Activated CD8-positive, alpha-beta T cell treated with anti-CD3 and anti-CD28 coated beads for 36 hours (primary cell): ENCODE measurements around the gene SYNE2. TPM values are rescaled to one million over a fixed set of nuclear protein-coding genes. Genes with fewer than 3 reads are reported as not detected.

Experiments used
- ATAC-seq: fragments of 200-7000 bp; cut with Tn5 transposase; one replicate; pipeline ENCODE4 v1.10.0; 2021; ENCODE audit warnings: mild to moderate bottlenecking, moderate library complexity
- CTCF ChIA-PET: fragments of 350-600 bp; sonication (Branson Sonifier 250); formaldehyde crosslinking; loops from one replicate; lab custom pipeline; 2021; ENCODE audit warnings: antibody characterized with exemption; lab: Charles Lee
- POLR2A ChIA-PET: fragments of 350-600 bp; sonication (Branson Sonifier 250); formaldehyde crosslinking; loops from one replicate; lab custom pipeline; 2021; ENCODE audit warnings: antibody characterized with exemption; lab: Charles Lee
- DNase-seq: peaks from one replicate; pipeline ENCODE4 v3.0.0-alpha.2; 2020
- H3K27ac Mint-ChIP-seq: one replicate; pipeline ENCODE4 v1.8.0; 2021; ENCODE audit warnings: mild to moderate bottlenecking, mixed read lengths
- H3K27me3 Mint-ChIP-seq: one replicate; pipeline ENCODE4 v1.8.0; 2021; ENCODE audit warnings: mixed read lengths
- H3K36me3 Mint-ChIP-seq: one replicate; pipeline ENCODE4 v1.8.0; 2021; ENCODE audit warnings: low read depth, mixed read lengths
- H3K4me1 Mint-ChIP-seq: one replicate; pipeline ENCODE4 v1.8.0; 2021; ENCODE audit warnings: low read depth, mixed read lengths
- H3K4me3 Mint-ChIP-seq: one replicate; pipeline ENCODE4 v1.8.0; 2021; ENCODE audit warnings: mild to moderate bottlenecking, moderate library complexity, mixed read lengths
- H3K9me3 Mint-ChIP-seq: one replicate; pipeline ENCODE4 v1.8.0; 2021; ENCODE audit warnings: mixed read lengths
- intact Hi-C: fragments of 100-400 bp; cut with micrococcal nuclease; formaldehyde crosslinking; loops from one replicate; pipeline ENCODE4 v1.10.0; 2022
- total RNA-seq, 2 experiments: library from RNA; stranded (reverse); gene quantifications; one replicate each; pipeline ENCODE4 v1.2.3, GENCODE V29; 2021
- TF ChIP-seq, protein P1 (sequence below): fragments of 200-600 bp; IDR thresholded peaks from one replicate; pipeline ENCODE4 v1.8.0; 2022; ENCODE audit warnings: antibody characterized with exemption, mild to moderate bottlenecking

SYNE2 gene
- total RNA-seq, 2 experiments from 2014 or later: 28.1 to 29.0 TPM

DNA sequence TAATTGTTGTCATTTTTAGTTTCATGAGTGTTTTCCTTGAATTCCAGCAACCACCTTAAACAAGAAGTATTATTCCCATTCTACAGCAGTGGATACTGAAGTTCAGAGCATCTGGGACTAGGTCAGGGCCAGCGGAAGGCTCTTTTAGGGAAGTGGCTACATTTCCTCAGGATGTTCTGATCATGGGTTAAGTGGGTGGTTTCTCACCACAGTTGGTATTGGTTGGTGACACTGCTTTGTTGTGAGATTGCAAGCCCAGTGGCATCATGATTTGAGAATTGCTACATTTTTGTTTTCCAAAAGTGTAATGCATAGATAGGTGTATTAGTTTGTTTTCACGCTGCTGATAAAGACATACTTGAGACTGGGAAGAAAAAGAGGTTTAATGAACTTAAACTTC, 47.1 kb downstream of the SYNE2 start:
- H3K27me3 Mint-ChIP-seq: no peaks in the 10 kb centered on the region
- ChIA-PET CTCF (no interaction called here), POLR2A (interaction anchor here (0.6 kb wide), 1 partner anchor 240 kb away, joined by 4 read pairs; no protein-coding TSS in a partner anchor)
- ATAC-seq (no peak), DNase-seq (no peak)
- intact Hi-C loops: no loop called here
- H3K36me3 Mint-ChIP-seq: peaks cover 9% of the 10 kb centered on the region
- H3K4me1 Mint-ChIP-seq: peaks cover 27% of the 10 kb centered on the region
- H3K4me3 Mint-ChIP-seq: no peak overlapping the region
- TF ChIP-seq, protein P1, sequence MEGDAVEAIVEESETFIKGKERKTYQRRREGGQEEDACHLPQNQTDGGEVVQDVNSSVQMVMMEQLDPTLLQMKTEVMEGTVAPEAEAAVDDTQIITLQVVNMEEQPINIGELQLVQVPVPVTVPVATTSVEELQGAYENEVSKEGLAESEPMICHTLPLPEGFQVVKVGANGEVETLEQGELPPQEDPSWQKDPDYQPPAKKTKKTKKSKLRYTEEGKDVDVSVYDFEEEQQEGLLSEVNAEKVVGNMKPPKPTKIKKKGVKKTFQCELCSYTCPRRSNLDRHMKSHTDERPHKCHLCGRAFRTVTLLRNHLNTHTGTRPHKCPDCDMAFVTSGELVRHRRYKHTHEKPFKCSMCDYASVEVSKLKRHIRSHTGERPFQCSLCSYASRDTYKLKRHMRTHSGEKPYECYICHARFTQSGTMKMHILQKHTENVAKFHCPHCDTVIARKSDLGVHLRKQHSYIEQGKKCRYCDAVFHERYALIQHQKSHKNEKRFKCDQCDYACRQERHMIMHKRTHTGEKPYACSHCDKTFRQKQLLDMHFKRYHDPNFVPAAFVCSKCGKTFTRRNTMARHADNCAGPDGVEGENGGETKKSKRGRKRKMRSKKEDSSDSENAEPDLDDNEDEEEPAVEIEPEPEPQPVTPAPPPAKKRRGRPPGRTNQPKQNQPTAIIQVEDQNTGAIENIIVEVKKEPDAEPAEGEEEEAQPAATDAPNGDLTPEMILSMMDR: no peak
- H3K9me3 Mint-ChIP-seq: peaks cover 1% of the 10 kb centered on the region
- H3K27ac Mint-ChIP-seq: peak overlapping the region; percentile 19

DNA sequence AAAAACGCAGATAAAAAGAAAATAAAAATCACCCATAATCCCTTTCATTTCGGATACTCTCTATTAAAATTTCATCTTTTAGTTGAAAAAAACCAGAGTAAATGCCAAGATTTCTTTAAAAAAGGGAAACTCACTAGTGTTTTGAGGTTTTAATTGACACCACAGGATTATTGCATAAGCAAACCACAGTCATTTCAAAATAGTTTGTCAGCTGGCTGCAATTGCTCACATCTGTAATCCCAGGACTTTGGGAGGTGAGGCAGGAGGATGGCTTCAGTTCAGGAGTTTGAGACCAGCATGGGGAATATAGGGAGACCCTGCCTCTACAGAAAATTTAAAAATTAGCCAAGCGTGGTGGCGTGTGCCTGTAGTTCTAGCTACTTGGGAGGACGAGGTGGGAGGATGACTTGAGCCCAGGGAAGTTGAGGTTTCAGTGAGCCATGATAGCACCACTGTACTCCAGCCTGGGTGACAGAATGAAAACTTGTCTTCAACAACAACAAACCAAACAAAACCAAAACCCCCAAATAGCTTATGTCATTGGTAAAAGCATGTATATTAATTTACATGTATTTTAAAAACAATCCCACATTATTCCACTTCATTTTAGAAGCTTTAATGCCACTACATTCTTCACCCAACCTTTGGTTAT, 48.8 kb downstream of the SYNE2 start:
- intact Hi-C loops: no loop called here
- TF ChIP-seq, protein P1: no peak
- H3K9me3 Mint-ChIP-seq: peaks cover 1% of the 10 kb centered on the region
- H3K4me3 Mint-ChIP-seq: no peak overlapping the region
- no peaks in the 10 kb centered on the region for H3K27me3 Mint-ChIP-seq
- DNase-seq (no peak), ATAC-seq (no peak)
- ChIA-PET POLR2A (no interaction called here), CTCF (interaction anchor here (0.6 kb wide), 1 partner anchor 8 kb away, joined by 3 read pairs; no protein-coding TSS in a partner anchor)
- H3K4me1 Mint-ChIP-seq: peaks cover 35% of the 10 kb centered on the region
- H3K27ac Mint-ChIP-seq: no peak overlapping the region
- H3K36me3 Mint-ChIP-seq: peaks cover 9% of the 10 kb centered on the region

DNA sequence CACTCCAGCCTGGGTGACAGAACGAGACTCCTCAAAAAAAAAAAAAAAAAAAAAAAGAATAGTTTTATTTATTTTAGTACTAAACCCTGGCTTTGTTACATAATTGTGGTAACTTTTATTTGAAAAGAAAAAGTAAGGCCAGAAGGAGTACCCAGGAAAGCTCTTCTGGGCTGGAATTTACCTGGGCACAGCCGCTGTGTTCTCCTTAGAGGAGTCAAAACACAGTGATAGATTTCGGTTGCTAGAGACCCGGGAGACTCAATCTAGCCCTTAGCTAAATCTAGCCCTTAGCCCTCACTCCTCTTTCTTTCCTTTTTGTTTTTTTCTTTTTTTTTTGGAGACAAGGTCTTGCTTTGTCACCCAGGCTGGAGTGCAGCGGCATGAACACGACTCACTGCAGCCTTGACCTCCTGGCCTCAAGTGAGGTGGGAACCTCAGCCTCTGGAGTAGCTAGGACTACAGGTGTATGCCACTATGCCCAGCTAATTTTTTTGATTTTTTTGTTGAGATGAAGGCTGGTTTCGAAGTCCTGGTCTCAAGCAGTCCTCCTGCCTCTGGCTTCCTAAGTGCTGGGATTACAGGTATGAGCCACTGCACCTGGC, 49.7 kb downstream of the SYNE2 start:
- Mint-ChIP-seq H3K9me3 (peaks cover 1% of the 10 kb centered on the region), H3K4me3 (no peak overlapping the region), H3K36me3 (peaks cover 9% of the 10 kb centered on the region), H3K4me1 (peaks cover 35% of the 10 kb centered on the region), H3K27ac (no peak overlapping the region), H3K27me3 (no peaks in the 10 kb centered on the region)
- TF ChIP-seq, protein P1: no peak
- no peak for ATAC-seq
- DNase-seq: no peak
- intact Hi-C loops: no loop called here
- ChIA-PET CTCF (interaction anchor here (0.6 to 0.7 kb wide), 2 partner anchors 8 to 9 kb away, joined by 3 read pairs; no protein-coding TSS in a partner anchor), POLR2A (no interaction called here)

DNA sequence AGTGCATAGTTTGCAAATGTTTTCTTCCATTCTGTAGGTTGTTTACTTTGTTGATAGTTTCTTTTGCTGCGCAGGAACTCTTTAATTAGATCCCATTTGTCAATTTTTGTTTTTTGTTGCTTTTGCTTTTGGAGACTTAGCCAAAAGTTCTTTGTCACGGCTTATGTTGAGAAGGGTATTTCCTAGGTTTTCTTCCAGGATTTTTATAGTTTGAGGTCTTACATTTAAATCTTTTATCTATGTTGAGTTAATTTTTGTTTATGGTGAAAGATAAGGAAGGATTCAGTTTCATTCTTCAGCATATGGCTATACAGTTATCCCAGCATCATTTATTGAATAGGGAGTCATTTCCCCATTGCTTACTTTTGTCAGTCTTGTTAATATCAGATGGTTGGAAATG, 51.9 kb downstream of the SYNE2 start:
- no peak for ATAC-seq
- no peak overlapping the region for H3K27ac Mint-ChIP-seq
- intact Hi-C loops: no loop called here
- ChIA-PET POLR2A (interaction anchor here (0.6 kb wide), 1 partner anchor 67 kb away, joined by 4 read pairs; no protein-coding TSS in a partner anchor), CTCF (interaction anchor here (0.6 kb wide), 1 partner anchor 346 kb away, joined by 3 read pairs; no protein-coding TSS in a partner anchor)
- H3K4me1 Mint-ChIP-seq: peaks cover 54% of the 10 kb centered on the region
- H3K27me3 Mint-ChIP-seq: no peaks in the 10 kb centered on the region
- H3K9me3 Mint-ChIP-seq: peaks cover 1% of the 10 kb centered on the region
- peaks cover 13% of the 10 kb centered on the region for H3K36me3 Mint-ChIP-seq
- TF ChIP-seq, protein P1: no peak
- no peak overlapping the region for H3K4me3 Mint-ChIP-seq
- DNase-seq: no peak

DNA sequence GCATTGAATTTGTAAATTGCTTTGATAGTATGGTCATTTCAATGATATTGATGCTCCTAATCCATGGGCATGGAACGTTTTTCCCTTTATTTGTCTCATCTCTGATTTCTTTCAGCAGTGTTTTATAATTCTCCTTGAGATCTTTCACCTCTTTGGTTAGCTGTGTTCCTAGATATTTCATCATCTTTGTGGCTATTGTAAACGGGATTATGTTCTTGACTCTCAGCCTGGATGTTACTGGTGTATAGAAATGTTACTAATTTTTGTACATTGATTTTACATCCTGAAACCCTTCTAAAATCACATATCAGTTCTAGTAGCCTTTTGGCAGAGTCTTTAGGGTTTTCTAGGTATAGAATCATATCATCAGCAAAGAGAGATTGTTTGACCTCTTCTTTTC, 52.6 kb downstream of the SYNE2 start:
- POLR2A ChIA-PET: no interaction called here
- ATAC-seq (no peak), DNase-seq (no peak)
- CTCF ChIA-PET: no interaction called here
- TF ChIP-seq, protein P1: no peak
- Mint-ChIP-seq H3K9me3 (peaks cover 1% of the 10 kb centered on the region), H3K27ac (no peak overlapping the region), H3K4me1 (peaks cover 54% of the 10 kb centered on the region), H3K36me3 (peaks cover 11% of the 10 kb centered on the region), H3K27me3 (no peaks in the 10 kb centered on the region), H3K4me3 (no peak overlapping the region)
- intact Hi-C loops: no loop called here
